ENCODE results near the gene TNFRSF13B.
"Not testable (repeated sequence)": the region's sequence is repeated elsewhere in the genome, so short reads cannot be mapped to it uniquely, and the experiment has no call there.

TNFRSF13B gene

DNA sequence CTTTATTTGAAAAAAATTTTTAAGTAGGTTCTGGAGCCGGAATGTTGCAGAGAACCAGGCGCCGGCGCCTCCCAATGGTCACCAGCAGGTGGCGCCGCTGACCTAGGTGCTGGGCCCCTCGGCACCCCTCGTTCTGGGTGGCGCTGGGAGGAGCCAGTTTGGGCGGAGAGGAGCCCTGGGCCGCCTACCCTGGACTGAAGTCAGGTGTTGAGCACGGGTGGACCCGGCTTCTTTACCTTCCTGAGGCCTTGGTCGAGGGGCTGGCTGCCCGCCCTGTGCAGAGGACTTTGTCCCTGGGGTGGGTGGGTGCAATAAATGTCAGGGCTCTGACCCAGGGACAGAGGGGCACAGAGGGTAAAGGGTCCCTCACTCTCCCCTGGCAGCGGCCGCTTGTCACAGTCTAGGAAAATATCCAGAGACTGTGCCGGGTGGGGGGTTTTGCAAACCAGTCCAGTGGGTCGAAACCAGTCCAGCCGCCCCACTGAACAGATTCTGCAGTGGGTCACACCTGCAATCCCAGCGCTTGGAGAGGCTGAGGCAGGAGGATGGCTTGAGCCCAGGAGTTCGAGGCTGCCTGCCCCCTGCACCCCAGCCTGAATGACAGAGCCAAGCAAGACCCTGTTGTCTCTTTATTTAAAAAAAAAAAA is 30.1 kb upstream of the TNFRSF13B start:
- Histone ChIP-seq H3K9me3 (ENCODE audit: control insufficient read depth, insufficient read depth, low read length) (no peaks in the 10 kb centered on the region), H3K9ac (ENCODE audit: low read depth, low read length) (no peak overlapping the region), H3K4me3 (ENCODE audit: low read depth, low read length) (no peak overlapping the region), H3K4me1 (ENCODE audit: control insufficient read depth, insufficient read depth, low read length) (no peaks in the 10 kb centered on the region), H3K27me3 (ENCODE audit: control insufficient read depth, insufficient read depth, low read length) (no peaks in the 10 kb centered on the region), H3K36me3 (ENCODE audit: control insufficient read depth, insufficient read depth, low read length) (peaks cover 5% of the 10 kb centered on the region)

DNA sequence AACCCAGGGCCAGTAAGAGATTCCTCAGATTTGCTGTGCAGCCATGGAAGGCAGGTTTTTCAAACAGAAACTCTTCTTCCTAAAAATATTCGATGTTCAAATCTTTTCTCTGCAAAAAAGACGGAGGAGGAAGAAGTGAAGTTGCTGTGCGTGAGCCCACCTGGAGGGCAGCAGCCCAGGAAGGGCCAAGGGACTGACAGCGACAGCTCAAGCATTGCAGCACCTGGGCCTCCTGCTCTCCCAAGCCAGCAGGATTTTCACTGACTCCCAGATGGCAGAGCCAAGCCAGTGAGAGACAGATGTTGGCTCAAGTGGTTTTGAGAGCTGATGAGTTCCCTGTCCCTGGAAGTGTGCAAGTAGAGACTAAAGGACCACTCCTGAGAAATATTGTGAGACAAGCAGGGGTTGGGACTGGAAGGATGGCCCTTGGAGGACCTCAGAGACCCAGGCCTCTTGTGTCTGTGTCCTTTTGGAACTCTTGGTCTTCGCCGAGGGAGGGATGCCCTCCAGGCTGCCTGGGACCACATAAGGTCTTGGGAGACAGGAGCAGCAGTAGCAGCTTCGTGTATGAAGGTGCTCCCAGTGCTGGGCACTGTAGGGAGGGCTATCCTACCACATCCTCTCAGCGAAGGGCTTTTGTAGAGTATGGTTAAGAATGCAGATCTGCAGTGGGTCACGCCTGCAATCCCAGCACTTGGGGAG is 29.3 kb upstream of the TNFRSF13B start:
- H3K9ac ChIP-seq (ENCODE audit: low read depth, low read length) = no peak overlapping the region
- H3K9me3 ChIP-seq (ENCODE audit: control insufficient read depth, insufficient read depth, low read length) = no peaks in the 10 kb centered on the region
- no peaks in the 10 kb centered on the region for H3K27me3 ChIP-seq (ENCODE audit: control insufficient read depth, insufficient read depth, low read length)
- H3K4me3 ChIP-seq (ENCODE audit: low read depth, low read length) = no peak overlapping the region
- peaks cover 5% of the 10 kb centered on the region for H3K36me3 ChIP-seq (ENCODE audit: control insufficient read depth, insufficient read depth, low read length)
- no peaks in the 10 kb centered on the region for H3K4me1 ChIP-seq (ENCODE audit: control insufficient read depth, insufficient read depth, low read length)

DNA sequence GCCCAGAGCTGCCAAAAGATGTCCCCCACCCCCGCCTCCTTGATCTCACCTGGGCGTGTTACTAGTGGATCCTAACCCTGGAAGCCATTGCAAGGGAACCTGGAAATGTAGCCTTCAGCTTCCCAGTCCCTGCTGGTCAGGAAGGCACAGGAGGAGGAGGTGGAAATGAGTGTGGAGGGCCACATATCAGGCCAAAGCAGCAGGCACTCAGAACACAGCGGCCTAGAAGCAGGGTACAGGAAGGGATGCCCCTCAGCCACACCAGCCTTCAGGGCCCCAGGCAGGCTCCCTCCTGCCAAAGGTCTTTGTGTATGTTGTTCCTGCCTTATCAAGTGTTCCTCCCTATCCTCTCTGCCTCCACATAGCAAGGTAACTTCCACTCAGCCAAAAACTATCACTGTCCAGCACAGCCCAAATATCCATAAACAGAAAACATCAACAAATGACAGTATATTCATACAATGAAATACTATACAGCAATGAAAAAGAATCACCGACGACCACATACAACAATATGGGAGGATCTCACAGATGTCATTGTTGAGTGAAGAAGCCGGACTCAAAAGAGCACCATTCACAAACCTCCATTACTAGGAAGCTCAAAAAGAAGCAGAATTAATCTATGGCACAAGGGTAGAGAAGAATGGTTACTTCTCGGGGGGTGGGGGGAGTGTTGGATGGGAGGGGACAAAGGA is 28.2 kb upstream of the TNFRSF13B start:
- Histone ChIP-seq H3K36me3 (ENCODE audit: control insufficient read depth, insufficient read depth, low read length) (peaks cover 5% of the 10 kb centered on the region), H3K9ac (ENCODE audit: low read depth, low read length) (no peak overlapping the region)

DNA sequence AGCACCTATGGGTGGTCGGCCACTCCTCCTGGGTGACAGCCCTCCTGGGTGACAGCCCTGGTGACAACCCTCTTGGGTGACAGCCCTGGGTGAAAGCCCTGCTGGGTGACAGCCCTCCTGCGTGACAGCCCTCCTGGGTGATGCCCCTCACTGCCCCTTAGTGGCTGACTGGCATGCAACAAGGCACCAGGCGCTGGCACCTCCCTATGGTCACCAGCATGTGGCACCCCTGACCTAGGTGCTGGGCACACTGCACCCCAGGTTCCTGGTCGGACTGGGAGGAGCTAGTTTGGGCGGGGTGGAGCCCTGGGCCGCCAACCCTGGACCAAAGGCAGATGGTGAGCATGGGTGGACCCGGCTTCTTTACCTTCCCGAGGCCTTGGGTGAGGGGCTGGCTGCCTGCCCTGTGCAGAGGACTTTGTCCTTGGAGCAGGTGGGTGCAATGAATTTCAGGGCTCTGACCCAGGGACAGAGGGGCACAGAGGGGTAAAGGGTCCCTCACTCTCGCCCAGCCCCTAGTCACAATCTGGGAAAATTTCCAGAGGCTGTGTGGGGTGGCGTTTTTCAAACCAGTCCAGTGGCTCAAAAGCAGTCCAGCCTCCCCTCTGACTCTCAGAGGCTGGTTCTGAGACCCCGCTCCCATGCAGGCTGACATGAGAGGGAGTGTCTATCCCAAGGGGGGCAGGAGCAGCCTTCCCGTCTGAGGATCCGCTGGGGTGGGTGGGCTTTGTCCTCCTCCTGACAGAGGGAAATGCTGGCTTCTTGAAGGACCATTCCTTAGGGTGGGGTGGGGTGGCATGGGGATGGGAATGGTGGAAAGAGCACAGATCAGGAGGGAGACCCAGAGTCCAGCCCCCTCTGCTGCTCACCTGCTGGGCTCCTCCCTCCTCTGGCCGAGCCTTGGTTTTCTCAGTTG is 25.9 kb upstream of the TNFRSF13B start:
- Histone ChIP-seq H3K36me3 (ENCODE audit: control insufficient read depth, insufficient read depth, low read length) (peaks cover 5% of the 10 kb centered on the region), H3K9ac (ENCODE audit: low read depth, low read length) (no peak overlapping the region), H3K27me3 (ENCODE audit: control insufficient read depth, insufficient read depth, low read length) (no peaks in the 10 kb centered on the region), H3K9me3 (ENCODE audit: control insufficient read depth, insufficient read depth, low read length) (no peaks in the 10 kb centered on the region), H3K4me1 (ENCODE audit: control insufficient read depth, insufficient read depth, low read length) (no peaks in the 10 kb centered on the region), H3K4me3 (ENCODE audit: low read depth, low read length) (no peak overlapping the region)

More for the DNA sequence above, 28.2 kb upstream of the TNFRSF13B start:
- Histone ChIP-seq H3K4me3 (ENCODE audit: low read depth, low read length) (no peak overlapping the region), H3K9me3 (ENCODE audit: control insufficient read depth, insufficient read depth, low read length) (no peaks in the 10 kb centered on the region), H3K4me1 (ENCODE audit: control insufficient read depth, insufficient read depth, low read length) (no peaks in the 10 kb centered on the region), H3K27me3 (ENCODE audit: control insufficient read depth, insufficient read depth, low read length) (no peaks in the 10 kb centered on the region)

DNA sequence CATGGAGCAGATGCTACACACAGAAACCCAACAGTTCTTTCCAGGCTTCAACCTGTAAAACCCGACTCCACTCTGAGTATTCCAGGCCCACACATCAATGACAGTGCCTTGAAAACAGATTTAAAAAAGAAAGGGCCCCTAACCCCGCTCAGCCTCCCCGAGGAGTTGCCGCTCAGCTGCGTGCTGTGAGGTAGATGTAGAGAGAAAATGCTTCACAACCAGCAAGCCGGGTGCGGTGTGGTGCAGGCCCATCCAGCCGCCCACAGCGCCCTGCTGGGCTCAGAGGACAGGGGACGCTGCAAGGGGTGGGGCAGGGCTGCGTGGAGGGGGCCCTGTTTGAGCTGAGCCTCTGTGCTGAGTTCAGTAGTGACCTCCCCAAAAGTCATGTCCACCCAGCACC is 24.8 kb upstream of the TNFRSF13B start:
- H3K4me1 ChIP-seq (ENCODE audit: control insufficient read depth, insufficient read depth, low read length); H3K27me3 ChIP-seq (ENCODE audit: control insufficient read depth, insufficient read depth, low read length); H3K9ac ChIP-seq (ENCODE audit: low read depth, low read length); H3K9me3 ChIP-seq (ENCODE audit: control insufficient read depth, insufficient read depth, low read length); H3K36me3 ChIP-seq (ENCODE audit: control insufficient read depth, insufficient read depth, low read length); H3K4me3 ChIP-seq (ENCODE audit: low read depth, low read length): not testable (repeated sequence)

DNA sequence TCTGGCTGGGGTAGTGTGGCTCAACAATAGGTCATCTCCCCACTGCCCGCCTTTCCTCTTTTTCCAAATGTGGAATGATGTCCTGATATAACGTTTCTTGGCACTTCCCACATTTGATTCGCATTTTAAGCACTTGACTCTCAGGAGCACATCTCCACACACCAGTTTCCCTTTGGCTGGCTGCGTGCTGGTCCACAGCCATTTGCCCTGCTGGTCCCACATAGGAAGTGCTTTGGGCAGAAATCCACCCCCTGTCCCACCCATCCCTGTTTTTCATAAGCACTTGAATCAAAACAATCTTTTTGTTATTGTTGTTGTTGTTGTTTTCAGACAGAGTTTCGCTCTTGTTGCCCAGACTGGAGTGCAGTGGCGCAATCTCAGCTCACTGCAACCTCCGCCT is 24.0 kb upstream of the TNFRSF13B start:
- Histone ChIP-seq H3K4me3 (ENCODE audit: low read depth, low read length) (no peak overlapping the region), H3K27me3 (ENCODE audit: control insufficient read depth, insufficient read depth, low read length) (no peaks in the 10 kb centered on the region), H3K4me1 (ENCODE audit: control insufficient read depth, insufficient read depth, low read length) (no peaks in the 10 kb centered on the region), H3K9ac (ENCODE audit: low read depth, low read length) (no peak overlapping the region), H3K9me3 (ENCODE audit: control insufficient read depth, insufficient read depth, low read length) (no peaks in the 10 kb centered on the region), H3K36me3 (ENCODE audit: control insufficient read depth, insufficient read depth, low read length) (peaks cover 5% of the 10 kb centered on the region)

DNA sequence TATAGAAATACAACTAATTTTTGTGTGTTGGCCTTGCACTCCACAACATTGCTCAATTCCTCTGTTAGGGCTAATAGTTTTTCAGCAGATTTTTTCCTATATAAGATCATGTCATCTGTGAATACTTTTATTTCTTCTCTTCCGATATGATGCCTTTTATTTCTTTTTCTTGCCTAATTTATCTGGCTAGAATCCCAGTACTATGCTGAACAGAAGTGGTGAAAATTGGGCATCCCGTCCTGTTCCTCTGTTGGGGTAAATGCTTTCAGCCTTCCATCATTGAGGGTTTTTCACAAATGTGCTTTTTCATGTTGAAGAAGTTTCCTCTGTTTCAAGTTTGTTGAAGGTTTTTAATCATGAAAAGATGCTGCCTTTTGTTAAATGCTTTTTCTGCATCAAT is 22.7 kb upstream of the TNFRSF13B start:
- Histone ChIP-seq H3K4me3 (ENCODE audit: low read depth, low read length) (no peak overlapping the region), H3K27me3 (ENCODE audit: control insufficient read depth, insufficient read depth, low read length) (no peaks in the 10 kb centered on the region), H3K4me1 (ENCODE audit: control insufficient read depth, insufficient read depth, low read length) (no peaks in the 10 kb centered on the region), H3K9me3 (ENCODE audit: control insufficient read depth, insufficient read depth, low read length) (no peaks in the 10 kb centered on the region), H3K9ac (ENCODE audit: low read depth, low read length) (no peak overlapping the region), H3K36me3 (ENCODE audit: control insufficient read depth, insufficient read depth, low read length) (peaks cover 5% of the 10 kb centered on the region)

DNA sequence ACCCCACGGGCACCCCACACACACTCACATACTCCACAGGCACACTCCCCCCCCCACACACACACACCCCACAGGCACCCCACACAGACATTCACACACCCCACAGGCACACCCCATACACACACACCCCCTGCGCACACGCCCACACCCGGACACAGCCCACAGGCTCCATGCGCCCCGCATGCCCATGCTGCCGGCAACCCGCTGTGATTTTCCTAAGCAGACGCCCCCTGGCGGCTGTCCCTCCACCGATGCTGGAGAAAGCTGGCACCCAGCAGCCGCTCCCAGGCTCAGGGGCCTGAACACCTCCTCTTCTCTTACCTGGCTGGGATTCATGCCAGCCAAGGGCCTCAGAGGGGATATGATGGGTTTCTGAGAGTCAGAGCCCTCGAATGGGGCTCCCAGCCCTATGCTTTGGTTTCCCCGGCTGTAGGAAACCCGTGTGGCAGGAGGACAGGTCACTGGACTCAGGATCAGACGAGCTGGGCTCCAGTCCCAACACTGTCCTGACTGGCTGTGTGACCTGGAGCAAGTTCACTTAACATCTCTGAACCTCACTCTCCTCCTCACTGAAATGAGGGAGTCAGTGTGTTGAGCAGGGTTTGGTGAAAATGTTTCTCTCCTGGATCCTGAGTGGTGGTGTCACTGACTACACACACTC is 19.6 kb upstream of the TNFRSF13B start:
- no peak overlapping the region for H3K9ac ChIP-seq (ENCODE audit: low read depth, low read length)
- H3K27me3 ChIP-seq (ENCODE audit: control insufficient read depth, insufficient read depth, low read length) = no peaks in the 10 kb centered on the region
- H3K36me3 ChIP-seq (ENCODE audit: control insufficient read depth, insufficient read depth, low read length) = no peaks in the 10 kb centered on the region
- H3K4me3 ChIP-seq (ENCODE audit: low read depth, low read length) = no peak overlapping the region
- H3K9me3 ChIP-seq (ENCODE audit: control insufficient read depth, insufficient read depth, low read length) = no peaks in the 10 kb centered on the region
- H3K4me1 ChIP-seq (ENCODE audit: control insufficient read depth, insufficient read depth, low read length) = no peaks in the 10 kb centered on the region

DNA sequence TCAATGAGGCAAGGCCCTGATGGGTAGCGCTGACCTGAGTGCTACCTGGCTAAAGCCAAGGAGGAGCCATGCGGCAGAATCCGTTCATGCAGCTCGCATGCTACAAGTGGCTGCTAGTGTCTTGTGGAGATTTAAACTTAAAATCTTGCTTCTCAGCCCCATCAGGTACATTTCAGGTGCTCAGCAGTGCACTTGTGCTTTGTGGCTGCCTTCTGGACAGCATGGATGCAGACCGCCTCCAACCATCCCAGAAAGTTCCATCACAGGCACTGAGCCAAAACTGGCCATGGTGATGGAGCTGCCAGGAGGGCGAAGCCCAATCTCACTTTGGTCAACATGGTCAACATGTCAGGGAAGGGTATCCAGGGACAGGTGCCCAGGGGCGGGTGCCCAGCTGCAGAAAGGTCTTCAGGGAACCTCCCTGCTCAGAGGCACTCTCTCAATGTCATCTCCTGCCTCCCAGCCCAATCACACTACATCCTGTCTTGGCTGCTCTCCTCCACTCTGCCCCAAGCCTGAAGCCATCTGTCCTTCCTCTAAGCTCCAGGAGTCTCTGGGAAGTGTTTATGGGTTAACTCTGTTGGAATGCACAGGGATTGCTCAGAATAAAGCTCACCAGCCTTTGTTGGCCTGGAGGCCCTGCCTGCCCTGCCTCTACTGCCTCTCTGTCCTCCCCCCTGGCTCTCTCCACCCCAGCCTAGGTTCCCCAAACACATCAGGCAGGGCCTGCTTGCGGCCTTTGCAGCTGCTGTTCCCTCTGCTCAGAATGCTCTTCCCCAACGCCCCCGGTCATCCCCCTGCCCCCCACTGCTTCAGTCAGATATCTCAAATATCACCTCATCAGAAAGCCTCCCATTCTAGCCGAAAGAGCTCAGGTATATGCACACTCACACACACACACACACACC is 18.3 kb upstream of the TNFRSF13B start:
- H3K4me3 ChIP-seq (ENCODE audit: low read depth, low read length) = no peak overlapping the region
- no peaks in the 10 kb centered on the region for H3K4me1 ChIP-seq (ENCODE audit: control insufficient read depth, insufficient read depth, low read length)
- no peak overlapping the region for H3K9ac ChIP-seq (ENCODE audit: low read depth, low read length)
- H3K27me3 ChIP-seq (ENCODE audit: control insufficient read depth, insufficient read depth, low read length) = no peaks in the 10 kb centered on the region
- H3K36me3 ChIP-seq (ENCODE audit: control insufficient read depth, insufficient read depth, low read length) = no peaks in the 10 kb centered on the region
- no peaks in the 10 kb centered on the region for H3K9me3 ChIP-seq (ENCODE audit: control insufficient read depth, insufficient read depth, low read length)

DNA sequence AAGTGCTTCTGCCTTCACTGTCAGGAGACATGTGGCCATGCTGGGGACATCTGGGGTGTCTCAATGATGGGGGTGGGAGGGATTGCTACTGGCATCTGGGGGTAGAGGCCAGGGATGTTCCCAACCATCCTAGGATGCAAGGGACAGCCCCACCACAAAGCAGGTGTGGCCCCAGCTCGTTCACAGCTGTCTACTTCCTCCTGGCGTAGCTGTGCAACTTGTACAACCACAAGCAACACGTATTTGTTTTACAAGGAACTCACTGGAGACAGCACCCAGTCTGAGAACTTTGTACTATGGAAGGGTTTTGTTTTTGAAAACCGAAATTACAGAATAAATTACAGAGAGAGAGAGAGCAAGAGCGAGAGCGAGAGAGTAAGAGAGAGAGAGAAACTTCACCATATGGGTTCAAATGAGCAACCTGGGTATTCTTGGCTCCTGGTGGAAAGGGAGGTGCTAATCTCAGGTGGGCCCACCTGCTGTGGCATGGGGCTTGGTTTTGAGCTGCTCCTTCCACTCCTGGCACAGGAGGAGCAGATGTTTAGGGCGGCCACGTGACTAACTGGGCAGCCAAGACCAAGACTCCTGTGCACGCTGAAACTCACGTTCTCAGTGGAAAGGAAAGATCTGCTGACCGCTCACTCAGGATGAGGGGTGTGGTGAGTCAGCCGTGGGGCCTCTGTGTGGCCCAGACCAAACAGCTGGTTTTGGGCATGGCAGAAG is 17.5 kb upstream of the TNFRSF13B start:
- Histone ChIP-seq H3K4me3 (ENCODE audit: low read depth, low read length) (no peak overlapping the region), H3K4me1 (ENCODE audit: control insufficient read depth, insufficient read depth, low read length) (no peaks in the 10 kb centered on the region), H3K36me3 (ENCODE audit: control insufficient read depth, insufficient read depth, low read length) (no peaks in the 10 kb centered on the region), H3K9me3 (ENCODE audit: control insufficient read depth, insufficient read depth, low read length) (no peaks in the 10 kb centered on the region), H3K9ac (ENCODE audit: low read depth, low read length) (no peak overlapping the region), H3K27me3 (ENCODE audit: control insufficient read depth, insufficient read depth, low read length) (no peaks in the 10 kb centered on the region)

Data from iPS-15b (cell line).